Immature natural killer cell (primary cell): ENCODE measurements around the gene POLN. TPM values are rescaled to one million over a fixed set of nuclear protein-coding genes. Genes with fewer than 3 reads are reported as not detected.

Experiments used
- DNase-seq, 3 donors: peaks; one replicate each; pipeline ENCODE4 v3.0.0; 2022; ENCODE audit warnings: mixed read lengths in 1 of 3
- H3K27ac Mint-ChIP-seq, 6 donors: one replicate each; pipeline ENCODE4 v1.8.0; 2020; ENCODE audit warnings: mixed read lengths in 6 of 6, mild to moderate bottlenecking in 5 of 6, inconsistent platforms in 4 of 6, moderate library complexity in 3 of 6
- H3K27me3 Mint-ChIP-seq, 3 donors: one replicate each; pipeline ENCODE4 v1.8.0; 2020 to 2021; ENCODE audit warnings: low read depth in 3 of 3, mild to moderate bottlenecking in 3 of 3, mixed read lengths in 3 of 3, moderate library complexity in 3 of 3, inconsistent platforms in 1 of 3
- H3K36me3 Mint-ChIP-seq, 3 donors: one replicate each; pipeline ENCODE4 v1.8.0; 2020; ENCODE audit warnings: mixed read lengths in 3 of 3, inconsistent platforms in 2 of 3, mild to moderate bottlenecking in 2 of 3
- H3K4me1 Mint-ChIP-seq, 2 donors: one replicate each; pipeline ENCODE4 v1.8.0; 2020; ENCODE audit warnings: inconsistent platforms in 2 of 2, mild to moderate bottlenecking in 2 of 2, mixed read lengths in 2 of 2, moderate library complexity in 1 of 2
- H3K4me3 Mint-ChIP-seq, 5 donors: one replicate each; pipeline ENCODE4 v1.8.0; 2020; ENCODE audit warnings: mild to moderate bottlenecking in 5 of 5, mixed read lengths in 5 of 5, inconsistent platforms in 3 of 5, moderate library complexity in 3 of 5
- H3K9me3 Mint-ChIP-seq, 6 donors: one replicate each; pipeline ENCODE4 v1.8.0; 2020; ENCODE audit warnings: mild to moderate bottlenecking in 6 of 6, mixed read lengths in 6 of 6, inconsistent platforms in 4 of 6, moderate library complexity in 3 of 6
- polyA plus RNA-seq, 3 donors: library from polyadenylated mRNA; unstranded; fragments of 300-500 nt; fragmentation: Illumina TruSeq; gene quantifications; one replicate each; pipeline ENCODE4 v1.2.3, GENCODE V29; 2021

Gene POLN
- polyA plus RNA-seq, 3 donors from 2014 or later, result 0.41 to 1.6 TPM; not detected in 1

DNA sequence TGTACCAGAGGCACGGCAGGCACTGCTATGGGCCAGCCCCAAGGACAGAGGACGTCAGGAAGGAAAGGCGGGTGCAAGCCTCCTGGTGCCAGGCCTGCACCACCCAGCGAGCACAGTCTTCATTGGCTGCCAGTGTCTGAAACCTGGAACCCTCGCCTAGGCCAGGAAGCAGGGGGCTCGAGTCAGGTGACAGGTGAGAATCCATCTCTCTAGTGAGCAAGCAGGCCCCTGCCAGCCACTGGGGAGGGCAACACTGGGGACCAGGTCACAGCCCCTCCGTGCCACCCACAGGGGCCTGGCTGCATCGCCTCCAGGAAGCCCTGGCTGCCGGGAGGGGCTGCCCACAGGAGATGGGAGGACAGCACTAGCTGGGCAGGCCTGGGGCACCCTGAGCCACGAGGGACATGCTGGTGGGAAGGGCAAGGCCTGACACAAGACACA is 6.9 kb upstream of the POLN start:
- H3K4me3 Mint-ChIP-seq, result no peak overlapping the region
- no peaks in the 10 kb centered on the region for H3K9me3 Mint-ChIP-seq
- H3K27ac Mint-ChIP-seq, result peak overlapping the region in 1 of 6 donors; percentile 58
- peaks cover 0 to under 1% (median 0%) of the 10 kb centered on the region in 3 donors for H3K36me3 Mint-ChIP-seq
- peaks cover 10 to 28% (median 26%) of the 10 kb centered on the region in 3 donors for H3K27me3 Mint-ChIP-seq
- H3K4me1 Mint-ChIP-seq, result peaks cover 7 to 16% of the 10 kb centered on the region in 2 donors
- DNase-seq, result no peak

DNA sequence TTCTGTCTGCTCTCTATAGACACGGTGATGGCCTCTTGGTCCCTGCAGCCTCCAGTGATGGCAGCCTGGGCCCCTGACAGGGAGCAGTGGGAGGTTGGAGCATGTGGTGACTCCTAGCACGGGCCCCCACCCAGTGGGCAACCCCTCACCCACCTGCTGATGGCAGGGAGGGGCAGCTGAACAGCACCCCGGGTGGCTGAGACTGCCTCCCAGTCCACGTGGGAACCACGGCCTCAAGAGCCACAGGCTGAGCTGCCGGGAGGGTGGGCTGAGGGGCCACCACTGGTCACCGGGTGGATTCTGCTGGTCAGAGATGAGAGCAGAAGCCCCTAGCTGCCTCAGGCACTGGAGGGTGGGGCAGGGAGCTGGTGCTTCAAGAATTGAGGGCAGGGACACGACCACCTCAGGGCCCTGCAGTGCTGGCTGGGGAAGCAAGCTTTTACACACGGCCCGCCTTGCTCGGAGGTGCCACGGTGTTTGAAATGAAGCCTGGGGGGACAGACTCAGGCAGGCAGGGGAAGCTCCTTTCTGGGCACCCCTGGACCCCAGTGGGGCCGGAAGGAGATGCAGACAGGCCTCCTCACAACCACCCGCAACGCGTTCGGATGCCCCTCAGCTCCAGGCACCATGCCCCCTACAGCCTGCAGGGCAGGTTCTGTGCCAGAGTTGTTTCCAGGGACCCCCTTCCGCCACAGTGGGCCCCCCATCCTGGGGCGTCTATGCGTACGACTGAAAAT is 6.3 kb upstream of the POLN start:
- Mint-ChIP-seq H3K27me3 (peaks cover 10 to 28% (median 23%) of the 10 kb centered on the region in 3 donors), H3K27ac (peak overlapping the region in 1 of 6 donors; percentile 17)
- no peak for DNase-seq

DNA sequence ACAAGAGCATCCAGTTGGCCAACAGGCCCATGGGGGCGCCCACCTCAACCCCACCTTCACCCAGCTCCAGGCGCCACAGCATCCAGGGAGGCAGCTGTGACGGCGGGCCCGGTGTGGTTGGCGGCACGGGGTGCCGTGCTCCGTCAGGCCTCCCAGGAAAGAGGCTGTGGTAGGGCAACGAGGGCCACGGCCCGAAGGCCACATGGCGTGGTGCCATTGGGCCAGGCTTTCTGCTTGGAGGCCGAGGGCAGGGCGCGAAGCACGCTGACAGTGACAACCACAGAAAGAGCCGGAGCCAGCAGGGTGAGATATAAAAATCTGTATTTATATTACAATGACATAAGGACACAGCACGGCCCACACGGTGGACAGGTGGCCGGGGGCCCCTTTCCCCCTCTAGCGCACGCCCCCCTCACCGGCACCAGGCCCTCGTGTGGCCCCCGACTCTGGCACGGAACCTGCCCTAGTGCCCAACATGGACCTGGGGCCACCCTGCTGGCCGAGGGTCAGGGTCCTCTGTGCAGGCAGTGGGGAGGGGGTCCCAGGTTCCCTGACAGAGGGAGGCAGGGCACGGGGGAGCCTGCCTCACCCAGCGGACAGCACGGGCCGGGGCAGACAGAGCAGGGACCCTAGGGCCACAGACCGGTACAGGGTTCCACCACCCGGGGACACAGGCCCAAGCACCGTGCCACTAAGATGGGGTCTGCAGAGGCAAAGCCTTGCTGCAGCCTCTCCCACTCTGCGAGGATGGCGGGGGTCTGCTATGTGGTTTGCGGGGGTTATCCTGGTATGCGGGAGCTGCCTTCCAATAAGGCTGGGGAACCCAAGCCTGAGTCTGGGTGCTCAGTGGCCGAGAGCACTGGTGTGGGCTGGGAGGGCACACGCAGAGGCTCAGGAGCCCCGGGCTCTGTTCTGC is 5.5 kb upstream of the POLN start:
- Mint-ChIP-seq H3K9me3 (no peaks in the 10 kb centered on the region), H3K27ac (no peak overlapping the region), H3K27me3 (peaks cover 10 to 24% (median 19%) of the 10 kb centered on the region in 3 donors), H3K4me1 (peaks cover 9 to 22% of the 10 kb centered on the region in 2 donors), H3K4me3 (no peak overlapping the region), H3K36me3 (no peaks in the 10 kb centered on the region)
- no peak for DNase-seq

More for the DNA sequence above, 6.3 kb upstream of the POLN start:
- H3K36me3 Mint-ChIP-seq, result no peaks in the 10 kb centered on the region
- H3K4me1 Mint-ChIP-seq, result peaks cover 11 to 22% of the 10 kb centered on the region in 2 donors
- H3K4me3 Mint-ChIP-seq, result no peak overlapping the region
- H3K9me3 Mint-ChIP-seq, result no peaks in the 10 kb centered on the region

DNA sequence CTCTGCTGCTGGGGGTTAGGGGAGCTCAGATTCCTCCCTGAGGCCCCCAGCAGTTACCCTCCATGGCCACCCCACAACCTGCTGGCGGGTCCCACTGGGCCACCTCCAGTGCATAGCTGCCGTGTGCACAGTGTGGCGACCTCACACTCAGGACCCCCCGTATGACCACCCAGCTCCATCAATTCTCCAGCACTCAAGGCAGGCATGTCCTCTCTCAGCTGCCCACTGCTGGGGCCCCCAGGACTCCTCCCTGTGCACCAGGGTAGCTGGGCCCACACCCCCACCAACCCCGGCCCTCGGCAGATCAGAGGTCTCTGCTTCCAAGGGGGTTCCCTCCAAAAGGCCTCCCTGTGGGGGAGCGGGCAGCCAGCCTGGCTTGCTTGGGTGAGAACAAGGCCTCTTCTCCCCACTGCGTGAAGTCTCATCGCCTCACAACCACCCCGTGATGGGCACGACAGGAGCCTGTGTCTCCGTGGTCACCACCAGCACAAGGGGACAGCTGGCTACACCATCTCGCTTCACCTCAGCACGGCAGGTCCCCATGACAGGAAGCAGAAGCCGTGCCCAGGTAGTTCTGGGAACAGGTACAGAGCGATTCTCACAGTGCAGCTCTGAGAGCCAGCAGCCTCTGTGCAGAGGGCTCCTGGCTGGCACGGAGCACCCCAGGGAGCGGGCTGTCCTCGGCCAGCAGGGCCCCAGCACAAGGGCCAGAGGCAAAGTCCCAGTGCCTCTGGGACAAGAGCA is 4.6 kb upstream of the POLN start:
- DNase-seq, result no peak
- no peak overlapping the region for H3K4me3 Mint-ChIP-seq
- H3K9me3 Mint-ChIP-seq, result no peaks in the 10 kb centered on the region
- H3K27me3 Mint-ChIP-seq, result peaks cover 7 to 26% (median 19%) of the 10 kb centered on the region in 3 donors
- H3K4me1 Mint-ChIP-seq, result peaks cover 9 to 22% of the 10 kb centered on the region in 2 donors
- no peak overlapping the region for H3K27ac Mint-ChIP-seq
- no peaks in the 10 kb centered on the region for H3K36me3 Mint-ChIP-seq

DNA sequence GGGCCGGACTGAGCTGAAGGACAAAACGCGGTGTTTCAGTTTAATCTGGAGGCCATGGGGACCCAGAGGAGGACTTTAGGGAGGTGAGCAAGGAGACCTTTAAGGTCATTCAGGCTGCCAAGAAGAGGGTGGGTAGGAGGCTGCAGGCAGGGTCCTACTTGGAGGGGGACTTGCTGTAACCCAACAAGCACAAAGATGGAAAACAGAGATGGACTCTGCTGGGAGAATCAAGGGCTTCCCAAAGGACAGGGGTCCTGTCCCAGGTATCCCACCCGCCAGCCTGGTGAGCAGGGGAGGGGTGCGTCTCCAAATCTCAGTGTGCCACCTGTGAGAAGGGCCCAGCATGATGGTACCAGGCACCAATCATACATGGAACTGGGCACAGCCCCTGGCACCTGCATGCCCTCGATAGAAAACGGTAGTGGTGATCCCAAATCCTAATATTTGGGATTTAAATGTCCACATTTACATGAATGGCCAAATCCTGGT is 3.9 kb upstream of the POLN start:
- peak overlapping the region in 3 of 6 donors; percentile 5 to 70 (median 35) for H3K27ac Mint-ChIP-seq
- DNase-seq, result no peak
- H3K9me3 Mint-ChIP-seq, result no peaks in the 10 kb centered on the region
- H3K36me3 Mint-ChIP-seq, result no peaks in the 10 kb centered on the region
- H3K27me3 Mint-ChIP-seq, result peaks cover 8 to 27% (median 21%) of the 10 kb centered on the region in 3 donors
- H3K4me1 Mint-ChIP-seq, result peaks cover 15 to 29% of the 10 kb centered on the region in 2 donors
- H3K4me3 Mint-ChIP-seq, result no peak overlapping the region

DNA sequence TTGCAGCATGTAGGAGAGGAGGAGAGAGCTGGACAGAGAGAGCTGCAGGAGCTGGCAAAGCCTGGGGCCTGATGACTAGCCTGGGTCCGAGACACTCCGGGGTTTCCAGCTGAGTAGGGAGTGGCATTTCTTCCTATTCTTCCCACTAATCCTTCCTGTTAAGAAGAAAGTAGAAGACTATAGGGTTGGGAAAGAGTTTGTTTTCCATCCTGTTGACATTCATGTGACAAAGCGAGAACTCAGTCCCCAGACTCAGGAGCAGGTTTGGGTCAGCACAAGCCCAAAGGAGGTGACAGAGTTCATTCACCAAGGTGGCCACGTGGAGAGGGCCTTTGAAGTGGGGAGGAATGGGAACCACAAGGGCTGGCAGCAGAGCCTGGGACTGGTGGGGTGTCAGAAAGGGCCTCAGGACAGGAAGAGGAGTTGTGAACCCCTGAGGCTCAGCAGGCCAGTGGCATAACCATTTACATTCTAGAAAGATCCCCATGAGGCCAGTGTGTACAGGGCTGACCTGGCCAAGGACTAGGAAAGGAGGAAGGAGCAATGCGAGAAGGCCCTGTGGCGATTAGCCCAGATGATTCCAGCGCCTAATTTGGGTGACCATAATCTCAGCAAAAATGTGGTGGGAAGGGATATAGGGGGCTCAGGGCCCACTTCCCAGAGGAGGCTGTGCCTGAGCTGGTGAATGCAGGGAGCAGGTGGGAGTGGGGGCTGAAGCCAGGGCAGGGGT is 3.3 kb upstream of the POLN start:
- Mint-ChIP-seq H3K36me3 (no peaks in the 10 kb centered on the region), H3K4me1 (peaks cover 21 to 35% of the 10 kb centered on the region in 2 donors), H3K9me3 (no peaks in the 10 kb centered on the region), H3K27me3 (peaks cover 8 to 23% (median 21%) of the 10 kb centered on the region in 3 donors), H3K4me3 (peak overlapping the region in 2 of 5 donors; percentile 6 to 26), H3K27ac (peak overlapping the region; percentile 39 to 70 (median 48))
- no peak for DNase-seq

DNA sequence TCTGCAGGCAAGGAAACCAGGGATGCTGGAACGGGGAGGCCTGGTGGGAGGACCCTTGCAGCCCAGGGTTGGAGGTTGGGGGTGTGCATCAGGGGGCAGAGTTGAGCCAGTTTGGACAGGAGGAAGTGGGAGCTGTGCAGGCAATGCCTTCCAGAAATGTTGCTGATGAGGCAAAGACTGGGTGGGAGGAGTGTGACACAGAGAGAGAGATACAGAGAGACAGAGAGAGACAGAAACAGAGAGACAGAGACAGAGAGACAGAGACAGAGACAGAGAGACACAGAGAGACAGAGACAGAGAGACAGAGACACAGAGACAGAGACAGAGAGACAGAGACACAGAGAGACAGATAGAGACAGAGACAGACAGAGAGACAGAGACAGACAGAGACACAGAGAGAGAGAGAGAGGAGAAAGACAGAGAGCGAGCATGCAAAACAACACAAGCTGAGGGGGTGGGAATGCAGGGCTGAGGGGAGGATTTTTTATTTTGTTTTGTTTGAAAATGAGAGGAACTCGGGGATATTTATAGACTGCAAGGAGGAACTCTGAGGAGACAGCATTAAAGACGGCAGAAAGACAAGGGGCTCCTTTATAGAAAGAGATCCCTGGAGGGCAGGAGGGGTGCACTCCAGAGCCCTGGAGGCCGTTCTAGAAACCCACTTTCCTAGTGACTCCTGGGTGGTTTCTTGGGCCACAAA is 1.9 kb upstream of the POLN start:
- Mint-ChIP-seq H3K4me3 (peak overlapping the region in 1 of 5 donors; percentile 32), H3K27ac (peak overlapping the region; percentile 0 to 83 (median 58)), H3K27me3 (peaks cover 6 to 21% (median 17%) of the 10 kb centered on the region in 3 donors), H3K4me1 (peaks cover 32 to 49% of the 10 kb centered on the region in 2 donors), H3K9me3 (no peaks in the 10 kb centered on the region), H3K36me3 (peaks cover 0 to under 1% (median 0%) of the 10 kb centered on the region in 3 donors)
- DNase-seq, result no peak

DNA sequence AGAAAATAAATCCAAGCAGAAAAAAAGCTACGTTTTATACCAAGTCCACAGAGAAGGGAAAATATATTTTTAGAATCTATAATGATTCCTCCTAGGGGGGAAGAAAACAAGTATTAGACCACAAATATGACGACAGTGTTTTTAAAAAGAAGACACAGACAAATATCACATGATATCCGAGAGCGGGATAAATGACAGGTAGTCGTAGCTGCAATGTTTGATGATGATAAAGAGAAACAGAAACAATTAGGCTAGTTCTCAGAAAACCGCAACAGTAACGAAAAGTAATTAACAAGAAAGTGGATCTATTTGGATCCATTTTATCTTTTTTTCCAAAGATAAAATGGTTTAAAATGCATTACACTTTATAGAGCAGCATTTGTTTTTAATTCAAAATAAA is 918 bp downstream of the POLN start:
- H3K4me1 Mint-ChIP-seq, result peaks cover 45 to 67% of the 10 kb centered on the region in 2 donors
- DNase-seq, result peak in 1 of 3 donors; percentile 34

DNA sequence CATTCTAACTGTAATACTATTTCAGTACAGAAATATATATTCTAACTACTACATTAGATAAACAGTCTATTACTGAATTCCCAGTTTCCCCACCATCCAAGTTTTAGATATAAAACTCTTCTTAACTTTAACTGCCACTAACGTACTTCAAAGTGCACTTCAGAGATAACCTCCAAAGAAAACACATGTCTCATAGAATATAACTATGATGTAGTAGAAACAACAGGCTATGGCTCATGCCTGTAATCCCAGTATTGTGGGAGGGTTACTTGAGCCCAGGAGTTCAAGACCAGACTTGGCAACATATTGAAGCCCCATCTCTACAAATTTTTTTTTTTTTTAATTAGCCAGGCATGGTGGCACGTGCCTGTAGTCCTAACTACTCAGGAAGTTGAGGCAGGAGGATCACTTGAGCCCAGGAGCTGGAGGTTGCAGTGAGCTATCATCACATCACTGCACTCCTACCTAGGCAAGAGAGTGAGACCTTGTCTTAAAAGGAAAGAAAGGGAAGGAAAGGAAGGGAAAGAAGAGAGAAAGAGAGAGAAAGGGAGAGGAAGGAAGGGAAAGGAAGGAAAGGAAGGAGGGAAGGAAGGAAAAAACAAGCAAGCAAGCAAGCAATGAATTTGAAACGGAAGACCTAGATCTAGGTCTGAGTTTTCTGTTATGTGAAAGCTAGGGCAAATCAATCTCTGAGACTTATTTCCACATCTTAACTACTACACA is 4.8 kb downstream of the POLN start:
- peaks cover 2 to 13% (median 10%) of the 10 kb centered on the region in 3 donors for H3K27me3 Mint-ChIP-seq
- H3K27ac Mint-ChIP-seq, result peak overlapping the region in 3 of 6 donors; percentile 8 to 81 (median 11)
- peaks cover 0 to 28% (median 10%) of the 10 kb centered on the region in 3 donors for H3K36me3 Mint-ChIP-seq
- no peak for DNase-seq
- H3K4me1 Mint-ChIP-seq, result peaks cover 42 to 67% of the 10 kb centered on the region in 2 donors
- no peaks in the 10 kb centered on the region for H3K9me3 Mint-ChIP-seq
- peak overlapping the region in 1 of 5 donors; percentile 12 for H3K4me3 Mint-ChIP-seq

More for the DNA sequence above, 918 bp downstream of the POLN start:
- Mint-ChIP-seq H3K9me3 (no peaks in the 10 kb centered on the region), H3K27me3 (peaks cover 6 to 17% (median 14%) of the 10 kb centered on the region in 3 donors), H3K27ac (peak overlapping the region; percentile 87 to 93 (median 90)), H3K4me3 (peak overlapping the region; percentile 83 to 92 (median 89)), H3K36me3 (peaks cover 0 to 9% (median 5%) of the 10 kb centered on the region in 3 donors)

DNA sequence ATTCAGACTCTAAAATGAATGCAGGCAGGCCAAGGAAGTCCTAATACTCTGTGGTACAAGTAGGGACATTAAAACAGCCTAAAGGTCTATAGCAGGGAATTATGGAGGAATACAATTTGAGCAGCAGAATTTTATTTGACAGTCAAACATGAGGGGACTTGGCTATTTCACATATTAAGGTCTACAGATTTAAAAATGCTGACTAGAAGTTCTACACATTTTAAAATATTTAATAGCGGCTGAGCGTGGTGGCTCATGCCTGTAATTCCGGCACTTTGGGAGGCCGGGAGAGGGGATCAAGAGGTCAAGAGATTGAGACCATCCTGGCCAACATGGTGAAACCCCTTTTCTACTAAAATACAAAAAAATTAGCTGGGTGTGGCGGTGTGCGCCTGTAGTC is 10.8 kb downstream of the POLN start:
- Mint-ChIP-seq H3K36me3 (peaks cover 0 to 21% (median 14%) of the 10 kb centered on the region in 3 donors), H3K9me3 (no peaks in the 10 kb centered on the region), H3K27ac (no peak overlapping the region), H3K4me1 (peaks cover 7 to 22% of the 10 kb centered on the region in 2 donors), H3K27me3 (peaks cover 0 to 7% (median 0%) of the 10 kb centered on the region in 3 donors), H3K4me3 (no peak overlapping the region)
- DNase-seq, result no peak

DNA sequence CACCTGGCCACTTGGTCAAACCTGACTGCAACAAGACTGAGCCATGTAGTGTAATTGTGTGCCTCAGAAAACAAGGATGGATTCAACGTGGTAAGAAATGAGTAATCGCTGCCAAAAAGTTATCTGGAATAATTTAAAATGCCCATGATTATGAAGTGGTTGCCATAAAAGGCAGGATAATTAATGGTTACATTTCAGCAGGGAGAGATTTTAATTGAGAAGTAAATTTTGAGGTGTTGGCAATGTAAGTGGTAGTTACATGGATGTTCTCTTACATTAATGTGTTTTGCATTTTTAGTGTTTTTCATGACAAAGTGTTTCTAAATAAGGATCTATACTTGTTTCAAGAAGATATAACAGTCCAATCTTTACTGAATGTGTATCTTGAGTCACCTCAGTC is 15.7 kb downstream of the POLN start:
- Mint-ChIP-seq H3K27me3 (peaks cover 0 to 8% (median 0%) of the 10 kb centered on the region in 3 donors), H3K9me3 (peaks cover 0 to 2% (median 0%) of the 10 kb centered on the region in 6 donors), H3K4me1 (no peaks in the 10 kb centered on the region), H3K36me3 (peaks cover 0 to 12% (median 9%) of the 10 kb centered on the region in 3 donors), H3K4me3 (no peak overlapping the region), H3K27ac (peak overlapping the region in 1 of 6 donors; percentile 24)
- DNase-seq, result no peak
